GM18517 (cell line): ENCODE measurements around the gene KLHL25.

ENCODE experiments used
- ATAC-seq: cut with Tn5 transposase; IDR thresholded peaks from one replicate; pipeline ENCODE4 v1.9.1; 2021; ENCODE audit warnings: mild to moderate bottlenecking, moderate library complexity; ENCODE audit not compliant: unreplicated experiment

Gene KLHL25

DNA sequence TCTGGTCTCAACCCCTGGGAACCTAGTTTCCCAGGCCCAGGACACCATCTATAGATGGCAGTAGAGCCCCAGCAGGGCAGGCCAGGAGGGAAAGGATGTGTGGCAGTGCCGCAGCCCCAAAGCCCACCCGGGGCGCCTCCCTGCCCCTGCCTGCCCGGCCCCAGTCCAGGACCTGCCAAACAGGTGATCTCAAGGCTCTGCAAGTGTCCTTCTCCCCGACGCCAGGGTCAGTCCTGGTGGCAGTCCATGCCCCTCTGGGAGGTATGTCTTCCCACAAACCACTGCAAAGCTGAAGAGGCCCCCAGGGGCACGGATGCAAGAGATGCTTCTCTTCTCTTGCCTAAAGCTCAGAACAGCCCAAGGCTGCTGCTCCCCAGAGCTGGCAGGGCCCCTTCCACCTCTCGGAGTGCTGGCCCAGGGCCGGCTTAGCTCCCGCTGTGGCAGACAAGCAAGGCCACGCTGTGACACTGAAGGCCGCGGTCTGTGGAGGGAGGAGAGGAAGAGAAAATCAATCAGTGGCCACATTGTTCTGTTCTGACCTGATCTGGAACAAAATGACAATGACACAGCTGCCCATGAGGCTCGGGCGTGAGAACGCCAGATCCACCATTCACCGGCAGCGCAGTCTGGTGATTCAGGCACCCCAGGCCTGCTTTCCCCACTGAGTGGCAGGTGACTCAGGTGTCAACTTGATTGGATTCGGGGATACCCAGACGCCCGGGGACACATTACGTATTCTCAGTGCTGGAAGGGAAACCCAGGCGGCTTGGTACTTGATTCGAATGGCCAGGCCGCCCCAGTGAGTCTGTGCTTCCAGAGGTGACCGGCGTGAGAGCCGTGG lies 34.0 kb downstream of the KLHL25 start:
- no peak for ATAC-seq

DNA sequence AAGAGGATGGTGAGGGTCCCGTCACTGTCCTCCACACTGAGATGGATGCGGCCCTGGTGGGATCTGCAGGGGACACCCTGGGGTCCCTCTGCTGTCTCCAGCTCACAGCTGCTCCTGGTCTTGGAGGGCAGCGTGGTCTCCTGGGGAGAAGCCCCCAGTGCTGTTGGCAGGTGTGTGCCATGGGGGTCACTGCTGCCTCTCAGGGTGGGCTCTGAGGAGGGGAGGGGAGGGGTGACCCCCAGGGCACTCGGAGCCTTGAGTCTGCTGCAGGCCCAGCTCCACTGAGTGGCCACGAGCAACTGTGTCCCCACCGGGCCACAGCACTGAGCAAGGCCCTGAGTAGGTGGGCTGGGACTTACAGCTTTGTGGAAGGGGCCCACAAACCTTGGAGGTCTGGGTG lies 34.7 kb downstream of the KLHL25 start:
- no peak for ATAC-seq

DNA sequence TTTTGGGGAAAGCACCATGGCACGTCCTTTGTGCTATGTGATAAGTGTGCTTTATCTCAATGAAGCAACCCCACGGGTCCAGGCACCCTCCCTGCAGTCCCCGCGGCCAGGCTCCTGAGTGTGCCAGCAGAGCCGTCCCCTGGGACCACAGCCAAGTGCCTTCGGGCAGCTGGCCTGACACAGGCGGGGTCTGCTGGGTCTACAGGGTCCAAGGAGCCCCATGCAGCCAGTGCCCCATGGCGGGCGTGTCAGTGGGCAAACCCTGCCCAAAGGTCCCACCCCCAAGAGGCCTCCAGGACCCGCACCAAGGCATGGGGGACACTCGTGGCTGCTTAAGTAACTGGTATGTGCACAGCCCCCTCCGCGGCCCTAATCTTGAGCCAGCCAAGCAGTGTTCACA lies 35.3 kb downstream of the KLHL25 start:
- no peak for ATAC-seq

GRCh38 chr15:85758655-85758978 lies 36.1 kb downstream of the KLHL25 start:
- ATAC-seq = no peak

GRCh38 chr15:85757939-85758654 lies 36.6 kb downstream of the KLHL25 start:
- ATAC-seq = no peak

- no peak for ATAC-seq
Observed at GRCh38 chr15:85757073-85757938, 37.4 kb downstream of the KLHL25 start.

GRCh38 chr15:85756411-85757072 lies 38.2 kb downstream of the KLHL25 start:
- ATAC-seq = no peak

- ATAC-seq = no peak
Observed at GRCh38 chr15:85755942-85756341, 38.8 kb downstream of the KLHL25 start.

GRCh38 chr15:85755471-85755870 lies 39.3 kb downstream of the KLHL25 start:
- no peak for ATAC-seq

- ATAC-seq = no peak
Observed at GRCh38 chr15:85754989-85755388, 39.7 kb downstream of the KLHL25 start.

DNA sequence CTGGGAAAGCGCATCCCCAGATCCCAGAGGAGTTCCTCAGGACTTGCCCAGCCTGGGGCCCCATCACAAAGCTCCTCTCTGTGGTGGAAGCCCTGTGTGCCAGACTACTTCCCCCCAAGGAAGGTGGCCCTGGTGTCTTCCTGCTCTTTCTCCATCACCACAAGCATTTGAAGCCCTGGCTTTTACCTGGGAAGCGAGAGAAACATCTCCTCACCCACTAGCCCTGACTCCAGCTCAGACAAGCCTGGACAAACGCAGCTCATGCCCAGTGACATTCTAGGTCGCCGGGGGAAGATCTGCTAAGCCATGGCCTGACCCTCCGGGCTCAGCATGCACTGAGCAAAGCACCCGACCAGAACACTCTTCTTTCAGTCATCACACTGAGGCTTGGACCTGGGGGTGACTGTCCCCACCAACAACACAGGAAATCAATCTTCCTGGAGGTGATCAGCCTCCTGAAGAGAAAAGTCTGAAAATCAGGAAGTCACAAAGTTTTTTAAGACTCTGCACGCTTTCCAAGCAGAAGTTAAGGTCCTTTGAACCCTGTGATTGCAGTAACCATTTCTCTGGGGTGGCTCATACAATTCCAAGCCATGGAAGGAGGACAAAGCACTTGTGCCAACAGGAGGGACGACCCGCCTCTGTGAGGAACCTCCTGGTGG lies 40.8 kb downstream of the KLHL25 start:
- ATAC-seq = no peak

DNA sequence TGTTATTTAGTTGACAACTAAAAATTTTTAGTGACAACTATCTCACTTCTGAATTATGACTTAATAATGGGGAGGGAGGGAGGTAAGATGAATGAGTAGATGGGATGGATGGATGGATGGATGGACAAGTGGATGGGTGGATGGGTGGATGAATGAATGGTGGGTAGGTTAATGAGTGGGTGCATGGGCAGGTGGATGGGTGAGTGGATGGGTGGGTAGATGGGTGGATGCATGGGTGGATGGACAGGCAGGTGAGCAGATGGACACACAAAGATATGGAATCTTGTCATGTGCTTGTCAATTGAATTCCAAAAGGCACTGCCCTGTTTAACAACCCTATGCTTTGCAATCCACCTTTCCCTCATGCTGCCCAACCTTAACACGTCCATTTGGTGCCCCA lies 41.5 kb downstream of the KLHL25 start:
- no peak for ATAC-seq

DNA sequence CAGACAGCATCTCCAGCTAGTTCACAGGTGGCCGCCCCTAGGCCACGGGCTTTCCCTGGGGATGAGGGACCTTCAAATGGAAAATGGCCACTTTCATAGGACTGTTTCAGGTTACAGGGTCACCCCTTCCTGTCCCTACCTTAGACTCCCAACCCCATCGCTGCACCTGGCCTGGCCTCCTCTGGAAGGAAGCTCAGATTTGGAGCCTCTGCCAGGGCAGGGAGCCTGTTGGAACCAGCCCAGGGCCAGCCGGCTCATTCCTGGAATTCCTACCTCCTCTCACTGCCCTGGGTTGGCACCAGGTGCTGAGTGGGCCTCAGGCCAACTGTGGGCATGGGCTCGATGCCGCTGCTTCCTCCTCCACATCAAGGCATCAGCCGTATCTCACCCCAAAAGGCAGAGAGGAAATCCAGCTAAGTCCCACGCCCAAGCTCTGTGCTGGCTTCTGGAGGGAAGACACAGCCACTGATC lies 42.2 kb downstream of the KLHL25 start:
- ATAC-seq = no peak

GRCh38 chr15:85752124-85752475 lies 42.6 kb downstream of the KLHL25 start:
- ATAC-seq = no peak

DNA sequence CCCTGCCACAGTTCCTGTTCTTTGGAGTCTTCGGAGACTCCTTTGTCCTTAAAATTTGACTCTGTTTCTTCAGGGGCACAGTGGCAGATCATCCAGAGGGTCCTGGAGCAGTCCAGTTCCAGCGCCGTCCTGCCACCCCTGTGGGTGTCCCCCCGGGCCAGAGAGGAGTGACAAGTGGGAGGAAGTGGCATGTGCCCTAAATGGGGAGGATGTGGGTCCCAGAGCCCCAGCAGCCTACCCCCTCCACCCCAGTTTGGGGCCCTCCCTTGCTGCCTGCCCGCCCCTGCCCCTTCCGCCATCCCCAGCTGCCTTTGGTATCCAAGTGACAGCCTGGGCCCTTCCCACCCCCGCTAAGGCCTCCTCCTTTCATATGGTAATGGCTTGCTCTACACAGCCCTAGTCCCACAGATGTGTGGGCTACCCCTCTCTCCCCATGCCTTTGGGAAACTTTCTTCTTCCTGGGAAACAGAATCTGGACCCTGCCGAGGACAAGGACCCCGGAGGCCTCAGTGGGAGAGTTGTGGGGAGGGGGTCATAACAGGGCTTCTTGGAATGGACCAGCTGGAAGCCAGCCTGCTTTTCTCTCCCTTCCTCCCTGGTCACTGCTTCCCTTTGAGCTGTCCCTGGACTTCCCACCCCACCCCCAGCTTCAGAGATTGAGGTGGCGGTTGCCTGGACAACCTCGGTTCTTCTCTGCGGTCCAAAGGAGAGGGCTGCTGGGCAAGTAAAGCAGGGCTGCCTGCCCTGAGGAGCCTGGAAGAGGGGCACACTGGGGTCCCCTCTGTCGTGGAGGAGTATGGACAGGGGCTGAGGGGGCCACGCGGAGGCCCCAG lies 43.2 kb downstream of the KLHL25 start:
- ATAC-seq = no peak

- ATAC-seq = no peak
Observed at GRCh38 chr15:85750319-85751290, 44.1 kb downstream of the KLHL25 start.

- no peak for ATAC-seq
Observed at GRCh38 chr15:85749261-85750151, 45.2 kb downstream of the KLHL25 start.
